Glutamatergic neuron (in vitro differentiated cells): ENCODE measurements around the gene NTM. TPM values are rescaled to one million over a fixed set of nuclear protein-coding genes. Genes with fewer than 3 reads are reported as not detected.
"Not testable (repeated sequence)": the region's sequence is repeated elsewhere in the genome, so short reads cannot be mapped to it uniquely, and the experiment has no call there.

Experiments
- DNase-seq: peaks from one replicate; pipeline ENCODE4 v3.0.0; 2022
- H3K27ac Mint-ChIP-seq: one replicate; pipeline ENCODE4 v1.8.0; 2020; ENCODE audit warnings: mild to moderate bottlenecking, mixed read lengths, inconsistent platforms; ENCODE audit not compliant: unreplicated experiment
- H3K27me3 Mint-ChIP-seq: one replicate; pipeline ENCODE4 v1.8.0; 2020; ENCODE audit warnings: mild to moderate bottlenecking, moderate library complexity, mixed read lengths, inconsistent platforms; ENCODE audit not compliant: unreplicated experiment
- H3K36me3 Mint-ChIP-seq: one replicate; pipeline ENCODE4 v1.8.0; 2020; ENCODE audit warnings: mild to moderate bottlenecking, mixed read lengths, inconsistent platforms; ENCODE audit not compliant: unreplicated experiment
- H3K4me1 Mint-ChIP-seq: one replicate; pipeline ENCODE4 v1.8.0; 2020; ENCODE audit warnings: mild to moderate bottlenecking, low read depth, mixed read lengths, inconsistent platforms; ENCODE audit not compliant: unreplicated experiment
- H3K4me3 Mint-ChIP-seq: one replicate; pipeline ENCODE4 v1.8.0; 2020; ENCODE audit warnings: mild to moderate bottlenecking, mixed read lengths, inconsistent platforms; ENCODE audit not compliant: unreplicated experiment
- H3K9me3 Mint-ChIP-seq: one replicate; pipeline ENCODE4 v1.8.0; 2020; ENCODE audit warnings: mild to moderate bottlenecking, moderate library complexity, mixed read lengths, inconsistent platforms; ENCODE audit not compliant: unreplicated experiment
- CTCF ChIP-seq: fragments of 200-600 bp; sonication (generic); IDR thresholded peaks from one replicate; pipeline ENCODE4 v1.5.0; 2021; ENCODE audit not compliant: partially characterized antibody, unreplicated experiment
- total RNA-seq: library from RNA; stranded (reverse); fragmentation: NEBNext Ultra II Directional; extraction: Animal tissue kit (Norgen Biotek cat#: 25700); gene quantifications from one replicate; pipeline ENCODE4 v1.2.1, GENCODE V29; 2021; ENCODE audit not compliant: unreplicated experiment

Gene NTM
- total RNA-seq, 1 donor from 2014 or later = 1.2 TPM

GRCh38 chr11:131331010-131331409 lies 39.4 kb upstream of the NTM start:
- no peaks in the 10 kb centered on the region for H3K36me3 Mint-ChIP-seq

GRCh38 chr11:131331546-131331945 lies 38.9 kb upstream of the NTM start:
- DNase-seq = no peak
- no peaks in the 10 kb centered on the region for H3K4me1 Mint-ChIP-seq
- H3K27ac Mint-ChIP-seq = no peak overlapping the region

More at GRCh38 chr11:131331010-131331409, 39.4 kb upstream of the NTM start:
- Mint-ChIP-seq H3K27me3 (no peaks in the 10 kb centered on the region), H3K27ac (no peak overlapping the region), H3K4me3 (no peak overlapping the region), H3K9me3 (peaks cover 2% of the 10 kb centered on the region), H3K4me1 (no peaks in the 10 kb centered on the region)
- TF ChIP-seq CTCF = no peak
- DNase-seq = no peak

GRCh38 chr11:131334601-131335000 lies 35.8 kb upstream of the NTM start:
- no peak for DNase-seq
- Mint-ChIP-seq H3K27me3 (no peaks in the 10 kb centered on the region), H3K36me3 (no peaks in the 10 kb centered on the region), H3K4me3 (no peak overlapping the region), H3K9me3 (peaks cover 5% of the 10 kb centered on the region), H3K27ac (no peak overlapping the region), H3K4me1 (no peaks in the 10 kb centered on the region)
- no peak for TF ChIP-seq CTCF

More at GRCh38 chr11:131331546-131331945, 38.9 kb upstream of the NTM start:
- H3K36me3 Mint-ChIP-seq = no peaks in the 10 kb centered on the region
- no peaks in the 10 kb centered on the region for H3K27me3 Mint-ChIP-seq
- H3K9me3 Mint-ChIP-seq = peaks cover 2% of the 10 kb centered on the region
- no peak overlapping the region for H3K4me3 Mint-ChIP-seq
- TF ChIP-seq CTCF = no peak

- H3K4me1 Mint-ChIP-seq, H3K27ac Mint-ChIP-seq, H3K4me3 Mint-ChIP-seq, H3K27me3 Mint-ChIP-seq, H3K36me3 Mint-ChIP-seq, H3K9me3 Mint-ChIP-seq, DNase-seq: not testable (repeated sequence)
Observed at GRCh38 chr11:131341900-131342299, 28.5 kb upstream of the NTM start.

GRCh38 chr11:131342442-131342841 lies 28.0 kb upstream of the NTM start:
- H3K4me1 Mint-ChIP-seq, H3K27me3 Mint-ChIP-seq, H3K9me3 Mint-ChIP-seq, H3K4me3 Mint-ChIP-seq, H3K27ac Mint-ChIP-seq, DNase-seq, H3K36me3 Mint-ChIP-seq: not testable (repeated sequence)

- H3K27ac Mint-ChIP-seq = no peak overlapping the region
- no peak overlapping the region for H3K4me3 Mint-ChIP-seq
- TF ChIP-seq CTCF = no peak
- DNase-seq = no peak
- no peaks in the 10 kb centered on the region for H3K27me3 Mint-ChIP-seq
- no peaks in the 10 kb centered on the region for H3K4me1 Mint-ChIP-seq
- no peaks in the 10 kb centered on the region for H3K9me3 Mint-ChIP-seq
- no peaks in the 10 kb centered on the region for H3K36me3 Mint-ChIP-seq
Observed at GRCh38 chr11:131345406-131345805, 25.0 kb upstream of the NTM start.
